GM12874 (cell line): Measurements from ENCODE around the gene PSMD13.

ENCODE experiments used
- CTCF ChIP-seq: IDR thresholded peaks from 2 replicates; pipeline ENCODE4 v1.5.1; 2011; ENCODE audit warnings: low read depth, mild to moderate bottlenecking, control low read depth, low read length, moderate library complexity; ENCODE audit not compliant: insufficient read depth

Gene PSMD13

GRCh38 chr11:212150-213100 is 24.4 kb upstream of the PSMD13 start:
- TF ChIP-seq CTCF, result no peak

- no peak for TF ChIP-seq CTCF
Observed at GRCh38 chr11:213111-213510, 23.7 kb upstream of the PSMD13 start.

GRCh38 chr11:214083-214482 is 22.7 kb upstream of the PSMD13 start:
- no peak for TF ChIP-seq CTCF

- no peak for TF ChIP-seq CTCF
Observed at GRCh38 chr11:215581-216037, 21.2 kb upstream of the PSMD13 start.

GRCh38 chr11:216081-216974 is 20.4 kb upstream of the PSMD13 start:
- TF ChIP-seq CTCF, result no peak

GRCh38 chr11:217704-218103 is 19.1 kb upstream of the PSMD13 start:
- no peak for TF ChIP-seq CTCF
